GM12865 (cell line): ENCODE measurements around the gene DENND1A.

Experiments used
- DNase-seq: peaks from one replicate; pipeline ENCODE4 v3.0.0; 2010; ENCODE audit warnings: low read depth
- H3K4me3 ChIP-seq: 2 replicates; pipeline ENCODE4 v1.5.1; 2011; ENCODE audit warnings: mild to moderate bottlenecking, low read depth, low read length, control low read depth
- TF ChIP-seq, protein P1 (sequence below): IDR thresholded peaks from 2 replicates; pipeline ENCODE4 v1.5.1; 2011; ENCODE audit warnings: low read length, control low read depth, low read depth, inconsistent platforms; ENCODE audit not compliant: insufficient read depth; ENCODE audit errors: missing control alignments

DENND1A gene

DNA sequence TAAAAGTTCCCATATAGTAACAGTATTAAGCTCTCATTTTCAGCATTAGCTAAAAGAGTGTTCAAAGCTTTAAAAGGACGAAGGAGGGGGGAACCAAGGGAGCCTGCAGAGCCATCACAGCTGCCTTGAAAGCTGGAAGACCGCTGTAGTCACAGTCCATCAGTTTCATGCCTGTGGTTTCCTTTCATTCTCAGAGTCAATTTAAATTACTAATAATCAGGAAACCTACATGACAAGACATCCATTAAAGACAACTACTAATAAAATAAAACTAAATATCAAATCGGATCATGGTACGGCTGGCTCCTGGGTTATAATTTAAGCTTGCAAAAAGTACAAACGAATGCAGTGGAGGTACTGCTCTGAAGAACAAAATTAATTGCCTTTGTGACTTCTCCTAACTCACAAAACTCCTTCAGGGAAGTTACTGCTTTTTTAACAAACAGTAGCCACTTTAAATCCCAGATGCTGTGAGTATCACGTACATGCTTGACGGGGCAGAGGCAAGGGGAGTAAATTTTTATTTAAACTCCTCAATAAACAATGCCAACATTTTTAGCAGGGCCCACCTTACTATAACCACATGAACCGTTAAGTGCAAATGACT lies 213.5 kb downstream of the DENND1A start:
- no peak overlapping the region for H3K4me3 ChIP-seq
- peak; percentile 66 for DNase-seq
- TF ChIP-seq, protein P1, sequence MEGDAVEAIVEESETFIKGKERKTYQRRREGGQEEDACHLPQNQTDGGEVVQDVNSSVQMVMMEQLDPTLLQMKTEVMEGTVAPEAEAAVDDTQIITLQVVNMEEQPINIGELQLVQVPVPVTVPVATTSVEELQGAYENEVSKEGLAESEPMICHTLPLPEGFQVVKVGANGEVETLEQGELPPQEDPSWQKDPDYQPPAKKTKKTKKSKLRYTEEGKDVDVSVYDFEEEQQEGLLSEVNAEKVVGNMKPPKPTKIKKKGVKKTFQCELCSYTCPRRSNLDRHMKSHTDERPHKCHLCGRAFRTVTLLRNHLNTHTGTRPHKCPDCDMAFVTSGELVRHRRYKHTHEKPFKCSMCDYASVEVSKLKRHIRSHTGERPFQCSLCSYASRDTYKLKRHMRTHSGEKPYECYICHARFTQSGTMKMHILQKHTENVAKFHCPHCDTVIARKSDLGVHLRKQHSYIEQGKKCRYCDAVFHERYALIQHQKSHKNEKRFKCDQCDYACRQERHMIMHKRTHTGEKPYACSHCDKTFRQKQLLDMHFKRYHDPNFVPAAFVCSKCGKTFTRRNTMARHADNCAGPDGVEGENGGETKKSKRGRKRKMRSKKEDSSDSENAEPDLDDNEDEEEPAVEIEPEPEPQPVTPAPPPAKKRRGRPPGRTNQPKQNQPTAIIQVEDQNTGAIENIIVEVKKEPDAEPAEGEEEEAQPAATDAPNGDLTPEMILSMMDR: no peak

DNA sequence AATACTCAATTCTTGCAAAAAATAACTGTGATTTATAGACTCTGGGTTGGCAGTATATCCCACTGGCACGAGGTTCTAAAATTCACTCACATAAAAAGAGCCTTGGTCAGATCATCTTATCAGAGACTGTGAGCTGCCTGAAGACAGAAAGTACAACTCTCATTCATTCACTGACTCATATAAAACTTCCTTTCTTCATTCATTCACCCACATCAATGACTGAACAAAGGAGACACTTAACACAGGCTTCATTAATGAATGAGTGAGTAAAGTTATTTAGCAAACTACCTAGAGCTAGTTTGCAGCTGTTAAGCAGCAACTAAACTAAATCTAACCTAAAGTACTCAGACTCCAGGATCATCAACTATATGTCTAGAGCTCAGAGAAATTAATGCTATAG lies 214.7 kb downstream of the DENND1A start:
- no peak for DNase-seq
- TF ChIP-seq, protein P1: no peak
- no peak overlapping the region for H3K4me3 ChIP-seq

DNA sequence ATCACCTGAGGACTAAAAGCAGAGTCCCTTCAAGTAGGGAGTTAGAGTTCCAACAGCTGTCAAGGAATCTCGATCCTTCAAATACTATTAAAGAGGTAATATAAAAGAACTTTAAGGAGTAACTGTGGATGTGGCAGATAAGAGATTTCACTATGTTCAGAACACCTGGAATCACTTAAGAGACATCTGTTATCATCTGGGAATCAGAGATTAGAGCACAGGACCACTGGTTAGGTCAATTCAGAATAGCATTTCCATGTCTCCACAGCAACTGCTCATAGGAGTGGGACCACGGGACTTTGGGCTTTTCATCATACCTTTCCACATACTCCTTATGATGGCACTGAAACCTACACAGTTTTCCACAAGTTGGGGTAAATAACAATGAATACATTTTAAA lies 216.6 kb downstream of the DENND1A start:
- no peak overlapping the region for H3K4me3 ChIP-seq
- DNase-seq: no peak
- TF ChIP-seq, protein P1: no peak

DNA sequence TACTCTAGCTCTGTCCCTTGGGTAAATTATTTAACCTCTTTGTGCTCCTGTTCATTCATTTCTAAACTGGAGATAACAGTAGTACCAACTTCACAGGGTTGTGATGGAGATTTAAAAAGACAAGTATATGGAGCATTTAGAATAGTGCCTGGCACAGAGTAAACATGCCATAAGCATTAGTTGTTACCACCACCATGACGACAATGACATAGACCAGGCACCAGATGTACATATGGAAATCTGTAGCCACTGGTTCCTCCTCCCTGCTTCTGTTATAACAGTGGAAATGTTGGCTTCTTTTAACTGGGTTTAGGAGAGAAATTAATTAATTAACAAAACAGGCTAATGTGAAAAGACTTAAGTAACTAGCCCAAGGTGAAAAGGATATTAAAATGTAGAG lies 217.5 kb downstream of the DENND1A start:
- TF ChIP-seq, protein P1: no peak
- DNase-seq: no peak
- no peak overlapping the region for H3K4me3 ChIP-seq

DNA sequence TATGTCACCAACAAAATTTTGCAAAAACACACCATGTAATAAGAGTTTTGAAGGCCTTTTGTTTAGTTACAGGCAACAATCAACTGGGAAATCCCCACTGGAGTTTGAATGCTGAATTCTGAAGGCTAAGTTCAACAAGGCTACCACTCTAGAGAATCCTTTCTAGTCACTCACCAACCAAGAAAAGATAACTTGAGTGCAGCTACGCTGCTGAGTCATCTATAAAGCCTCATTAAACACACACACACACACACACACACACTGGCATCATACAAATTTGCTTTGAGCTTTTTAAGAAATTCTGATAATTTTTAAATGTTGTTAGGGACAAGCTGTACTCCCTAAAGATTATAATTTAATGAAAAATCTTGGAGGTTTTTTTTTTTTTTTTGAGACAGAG lies 219.6 kb downstream of the DENND1A start:
- DNase-seq: peak; percentile 21
- no peak overlapping the region for H3K4me3 ChIP-seq
- TF ChIP-seq, protein P1: no peak

DNA sequence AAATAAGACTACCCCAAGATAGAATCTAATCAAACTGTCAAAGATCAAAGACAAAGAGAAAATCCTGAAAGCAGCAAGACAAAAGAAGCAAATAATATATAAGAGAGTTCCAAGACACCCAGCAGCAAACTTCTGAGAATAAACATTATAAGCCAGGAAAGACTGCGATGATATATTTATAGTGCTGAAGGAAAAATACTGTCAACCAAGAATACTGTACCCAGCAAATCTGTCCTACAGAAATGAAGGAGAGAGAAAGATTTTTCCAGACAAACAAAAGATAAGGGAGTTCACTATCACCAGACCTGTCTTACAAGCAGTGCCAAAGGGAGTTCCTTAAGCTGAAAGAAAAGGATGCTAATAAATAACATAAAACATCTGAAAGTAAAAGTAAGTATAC lies 227.4 kb downstream of the DENND1A start:
- TF ChIP-seq, protein P1: no peak
- H3K4me3 ChIP-seq: no peak overlapping the region
- no peak for DNase-seq

DNA sequence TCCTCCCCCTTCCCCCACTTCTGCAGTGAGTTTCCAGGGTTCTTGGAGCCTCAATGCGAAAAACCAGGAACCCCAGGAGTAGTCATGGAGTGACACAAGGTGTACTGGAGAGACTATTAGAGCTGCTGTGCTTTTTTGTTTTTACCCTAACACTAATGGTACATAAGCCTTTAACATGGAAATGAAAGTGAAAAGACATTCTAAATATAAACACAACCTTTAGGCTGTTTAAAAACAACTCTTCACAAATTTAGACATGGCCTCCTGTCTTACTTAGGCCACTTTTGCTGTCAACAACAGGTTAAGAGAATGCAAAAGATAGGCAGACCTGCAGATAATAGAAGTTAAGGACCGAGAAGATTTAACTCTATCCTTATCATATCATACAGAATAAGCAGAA lies 232.2 kb downstream of the DENND1A start:
- peak; percentile 33 for DNase-seq
- H3K4me3 ChIP-seq: no peak overlapping the region
- TF ChIP-seq, protein P1: no peak
